ENCODE data around the gene FAM83G. TPM values are rescaled to one million over a fixed set of nuclear protein-coding genes. Genes with fewer than 3 reads are reported as not detected.
"Not testable (repeated sequence)": the region's sequence is repeated elsewhere in the genome, so short reads cannot be mapped to it uniquely, and the experiment has no call there.

Gene FAM83G
- total RNA-seq, 1 donor from 2014 or later: 4.3 TPM

- not testable (repeated sequence) for DNase-seq (ENCODE audit: low read depth)
Measured at GRCh38 chr17:18922596-18922995, 82.0 kb downstream of the FAM83G start.

GRCh38 chr17:18921912-18922451 is 82.6 kb downstream of the FAM83G start:
- DNase-seq (ENCODE audit: low read depth): no peak

- no peak for DNase-seq (ENCODE audit: low read depth)
Measured at GRCh38 chr17:18921485-18921884, 83.1 kb downstream of the FAM83G start.

GRCh38 chr17:18920911-18921441 is 83.6 kb downstream of the FAM83G start:
- no peak for DNase-seq (ENCODE audit: low read depth)

- DNase-seq (ENCODE audit: low read depth): no peak
Measured at GRCh38 chr17:18919963-18920362, 84.6 kb downstream of the FAM83G start.

Other genes starting within 250 kb of the FAM83G start
- 44.0 and 56.2 TPM in 2 replicates for gene TVP23B, start 223.6 kb downstream of the FAM83G start, total RNA-seq
- 27.4 and 30.3 TPM in 2 replicates for gene PRPSAP2, start 146.6 kb downstream of the FAM83G start, total RNA-seq
- not detected in 2 replicates for gene SLC5A10, start 52.6 kb downstream of the FAM83G start, total RNA-seq
- 0.31 TPM in 1 of 2 replicates, not detected in the other for gene GRAP, start 42.2 kb upstream of the FAM83G start, total RNA-seq
- not detected in 2 replicates for gene GRAPL, start 122.8 kb upstream of the FAM83G start, total RNA-seq
- 6.4 and 7.5 TPM in 2 replicates for gene EPN2, start 232.6 kb upstream of the FAM83G start, total RNA-seq